Ovary (tissue), 3 donors: ENCODE measurements around the gene ANXA11.

Experiments
- POLR2A ChIP-seq: fragments of 450-650 bp; IDR thresholded peaks from one replicate; pipeline ENCODE4 v1.6.1; 2017; ENCODE audit warnings: antibody characterized with exemption, mild to moderate bottlenecking, moderate library complexity
- TF ChIP-seq, protein P1 (sequence below), 3 donors: fragments of 450-650 bp in 2 of 3; fragments of 200-600 bp in 1 of 3; IDR thresholded peaks; one replicate each; pipeline versions ENCODE4 v1.5.1 to v1.8.0; 2016 to 2022; ENCODE audit warnings: antibody characterized with exemption in 3 of 3, mild to moderate bottlenecking in 1 of 3
- donor health status: DM: no; HTN: no; CAD: no.

DNA sequence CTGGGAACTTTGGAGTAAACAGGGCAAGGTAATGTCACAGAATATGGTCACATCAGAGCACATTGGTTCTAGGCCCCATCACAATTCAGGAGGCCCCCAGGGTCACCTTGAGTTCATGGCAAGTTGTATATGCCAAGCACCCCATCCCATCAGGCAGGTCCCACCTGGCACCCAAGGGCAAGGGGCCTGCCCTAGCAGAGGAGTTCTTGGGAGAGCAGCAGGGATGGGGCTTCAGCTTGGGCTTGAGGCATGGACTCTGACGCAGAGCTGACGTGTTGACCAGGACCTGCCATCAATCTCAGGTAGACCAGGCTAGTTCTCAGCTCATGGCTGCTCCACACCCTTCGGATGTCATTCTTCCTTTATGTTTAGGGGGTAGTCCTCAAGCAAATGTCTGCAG lies 51.9 kb downstream of the ANXA11 start:
- TF ChIP-seq, protein P1, sequence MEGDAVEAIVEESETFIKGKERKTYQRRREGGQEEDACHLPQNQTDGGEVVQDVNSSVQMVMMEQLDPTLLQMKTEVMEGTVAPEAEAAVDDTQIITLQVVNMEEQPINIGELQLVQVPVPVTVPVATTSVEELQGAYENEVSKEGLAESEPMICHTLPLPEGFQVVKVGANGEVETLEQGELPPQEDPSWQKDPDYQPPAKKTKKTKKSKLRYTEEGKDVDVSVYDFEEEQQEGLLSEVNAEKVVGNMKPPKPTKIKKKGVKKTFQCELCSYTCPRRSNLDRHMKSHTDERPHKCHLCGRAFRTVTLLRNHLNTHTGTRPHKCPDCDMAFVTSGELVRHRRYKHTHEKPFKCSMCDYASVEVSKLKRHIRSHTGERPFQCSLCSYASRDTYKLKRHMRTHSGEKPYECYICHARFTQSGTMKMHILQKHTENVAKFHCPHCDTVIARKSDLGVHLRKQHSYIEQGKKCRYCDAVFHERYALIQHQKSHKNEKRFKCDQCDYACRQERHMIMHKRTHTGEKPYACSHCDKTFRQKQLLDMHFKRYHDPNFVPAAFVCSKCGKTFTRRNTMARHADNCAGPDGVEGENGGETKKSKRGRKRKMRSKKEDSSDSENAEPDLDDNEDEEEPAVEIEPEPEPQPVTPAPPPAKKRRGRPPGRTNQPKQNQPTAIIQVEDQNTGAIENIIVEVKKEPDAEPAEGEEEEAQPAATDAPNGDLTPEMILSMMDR (IDR thresholded peaks at IDR 0.05): no peak
- no peak for TF ChIP-seq POLR2A
